GM23338 (cell line): ENCODE measurements around the gene MYNN. TPM values are rescaled to one million over a fixed set of nuclear protein-coding genes. Genes with fewer than 3 reads are reported as not detected.

Experiments
- ATAC-seq: fragments of 200-7000 bp; cut with Tn5 transposase; 3 replicates; pipeline ENCODE4 v1.9.1; 2020
- DNase-seq: peaks from one replicate; pipeline ENCODE4 v3.0.0-alpha.2; 2015; ENCODE audit warnings: low spot score
- H2AFZ ChIP-seq: fragments of 200-600 bp; sonication (generic); 2 replicates; pipeline ENCODE4 v1.8.0; 2016; ENCODE audit warnings: antibody characterized with exemption, mild to moderate bottlenecking, moderate library complexity
- H3F3A ChIP-seq: fragments of 200-600 bp; sonication (generic); replicated peaks from 2 replicates; pipeline ENCODE4 v1.8.0; 2017; ENCODE audit warnings: antibody characterized with exemption, mixed run types, low read depth
- H3K27ac ChIP-seq: fragments of 200-600 bp; sonication (generic); 2 replicates; pipeline ENCODE4 v1.6.1; 2016; ENCODE audit warnings: low read depth
- H3K27me3 ChIP-seq: fragments of 200-600 bp; sonication (generic); 2 replicates; pipeline ENCODE4 v1.8.0; 2016; ENCODE audit warnings: mild to moderate bottlenecking, mixed run types, moderate library complexity; ENCODE audit not compliant: insufficient read depth
- H3K36me3 ChIP-seq: fragments of 200-600 bp; sonication (generic); 2 replicates; pipeline ENCODE4 v1.8.0; 2016; ENCODE audit warnings: mild to moderate bottlenecking; ENCODE audit not compliant: insufficient read depth
- H3K4me1 ChIP-seq: fragments of 200-600 bp; sonication (generic); 2 replicates; pipeline ENCODE4 v1.8.0; 2016; ENCODE audit warnings: mild to moderate bottlenecking, moderate library complexity; ENCODE audit not compliant: insufficient read depth
- H3K4me2 ChIP-seq: fragments of 200-600 bp; sonication (generic); 2 replicates; pipeline ENCODE4 v1.7.1; 2017; ENCODE audit warnings: mixed run types
- H3K4me3 ChIP-seq: fragments of 200-600 bp; sonication (generic); 2 replicates; pipeline ENCODE4 v1.6.1; 2016; ENCODE audit warnings: mixed run types
- H3K79me2 ChIP-seq: fragments of 200-600 bp; sonication (generic); replicated peaks from 2 replicates; pipeline ENCODE4 v1.8.0; 2017; ENCODE audit warnings: mild to moderate bottlenecking; ENCODE audit not compliant: insufficient read depth
- H3K9me2 ChIP-seq: fragments of 200-600 bp; sonication (generic); 2 replicates; pipeline ENCODE4 v1.8.0; 2017; ENCODE audit not compliant: insufficient read depth
- H4K20me1 ChIP-seq: fragments of 200-600 bp; sonication (generic); replicated peaks from 2 replicates; pipeline ENCODE4 v1.8.0; 2017; ENCODE audit warnings: mild to moderate bottlenecking; ENCODE audit not compliant: insufficient read depth
- H3K27ac Mint-ChIP-seq: 2 replicates; pipeline ENCODE4 v1.8.0; 2020; ENCODE audit warnings: inconsistent platforms, mild to moderate bottlenecking, moderate library complexity, mixed read lengths
- H3K27me3 Mint-ChIP-seq: 3 replicates; pipeline ENCODE4 v1.8.0; 2022; ENCODE audit warnings: low read depth, mild to moderate bottlenecking, moderate library complexity, mixed read lengths, inconsistent platforms; ENCODE audit not compliant: insufficient read depth, poor library complexity
- H3K36me3 Mint-ChIP-seq: 3 replicates; pipeline ENCODE4 v1.8.0; 2021; ENCODE audit warnings: low read depth, mild to moderate bottlenecking, inconsistent platforms, moderate library complexity, mixed read lengths
- H3K4me1 Mint-ChIP-seq: 3 replicates; pipeline ENCODE4 v1.8.0; 2020; ENCODE audit warnings: mild to moderate bottlenecking, inconsistent platforms, mixed read lengths
- H3K4me3 Mint-ChIP-seq: 3 replicates; pipeline ENCODE4 v1.8.0; 2021; ENCODE audit warnings: moderate library complexity, mild to moderate bottlenecking, inconsistent platforms, mixed read lengths
- H3K9me3 Mint-ChIP-seq: 3 replicates; pipeline ENCODE4 v1.8.0; 2020; ENCODE audit warnings: moderate library complexity, mild to moderate bottlenecking, inconsistent platforms, mixed read lengths
- CREB1 ChIP-seq: fragments of 250-450 bp; sonication (Bioruptor Pico); IDR thresholded peaks from 2 replicates; pipeline ENCODE4 v1.5.0; 2020; ENCODE audit warnings: low read depth, mild to moderate bottlenecking, moderate library complexity
- CTCF ChIP-seq, 2 experiments: fragments of 200-600 bp in 1 of 2; sonication (generic) in 1 of 2; conservative IDR thresholded peaks; 2 replicates each; pipeline versions ENCODE4 v1.5.1 to v1.6.1; 2016 to 2017; ENCODE audit warnings: antibody characterized with exemption in 2 of 2, low read depth in 2 of 2, mild to moderate bottlenecking in 2 of 2, moderate library complexity in 1 of 2
- ETS1 ChIP-seq: IDR thresholded peaks from 2 replicates; pipeline ENCODE4 v1.6.1; 2016; ENCODE audit warnings: antibody characterized with exemption
- JUNB ChIP-seq: IDR thresholded peaks from one replicate; pipeline ENCODE4 v1.6.1; 2016; ENCODE audit warnings: antibody characterized with exemption; ENCODE audit not compliant: unreplicated experiment
- NANOG ChIP-seq: IDR thresholded peaks from 2 replicates; pipeline ENCODE4 v1.6.1; 2016; ENCODE audit warnings: antibody characterized with exemption, borderline replicate concordance
- POLR2AphosphoS5 ChIP-seq: IDR thresholded peaks from 2 replicates; pipeline ENCODE4 v1.6.1; 2016; ENCODE audit warnings: antibody characterized with exemption, low read depth
- STAT1 ChIP-seq: IDR thresholded peaks from one replicate; pipeline ENCODE4 v1.6.1; 2016; ENCODE audit warnings: antibody characterized with exemption; ENCODE audit not compliant: unreplicated experiment
- ZNF114 ChIP-seq: fragments of 250-450 bp; sonication (Bioruptor Pico); IDR thresholded peaks from 2 replicates; pipeline ENCODE4 v1.5.0; 2020; ENCODE audit warnings: mild to moderate bottlenecking, moderate library complexity
- ZNF331 ChIP-seq: fragments of 250-450 bp; sonication (Bioruptor Pico); IDR thresholded peaks from 2 replicates; pipeline ENCODE4 v1.5.0; 2020; ENCODE audit warnings: low read depth, mild to moderate bottlenecking, moderate library complexity
- polyA plus RNA-seq: library from polyadenylated mRNA; unstranded; fragments of >200 nt; fragmentation: Nextera tagmentation; extraction: Ambion mirVana; gene quantifications from 2 replicates; pipeline ENCODE4 v1.2.1, GENCODE V29; 2016
- total RNA-seq: library from RNA; depleted of rRNA; stranded (reverse); fragments of >200 nt; shearing (Covaris generic); gene quantifications from 2 replicates; pipeline ENCODE4 v1.2.3, GENCODE V29; 2014
- TF ChIP-seq, protein P1 (sequence below): IDR thresholded peaks from one replicate; pipeline ENCODE4 v1.6.1; 2018; ENCODE audit warnings: antibody characterized with exemption; ENCODE audit not compliant: unreplicated experiment

MYNN gene
- total and polyA plus RNA-seq, 2 experiments from 2014 or later: 14.2 to 19.4 TPM

DNA sequence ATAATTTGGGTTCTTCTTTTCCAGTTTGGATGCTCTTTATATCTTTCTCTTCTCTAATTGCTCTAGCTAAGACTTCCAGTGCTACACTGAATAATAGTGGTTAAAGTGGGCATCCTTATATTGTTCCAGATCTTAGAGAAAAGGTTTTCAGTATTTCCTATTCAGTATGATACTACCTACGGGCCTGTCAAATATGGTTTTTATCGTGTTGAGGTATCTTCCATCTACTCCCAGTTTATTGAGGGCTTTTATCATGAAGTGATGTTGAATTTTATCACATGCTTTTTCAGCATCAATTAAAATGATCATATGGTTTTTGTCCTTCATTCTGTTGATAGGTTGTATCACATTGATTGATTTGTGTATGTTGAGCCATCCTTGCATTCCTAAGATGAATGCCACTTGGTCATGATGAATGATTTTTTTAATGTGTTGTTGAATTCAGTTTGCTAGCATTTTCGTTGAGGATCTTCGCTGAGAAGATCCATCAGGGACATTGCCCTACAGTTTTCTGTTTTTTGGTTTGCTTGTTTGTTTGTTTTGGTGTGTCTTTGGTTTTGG lies 42.5 kb downstream of the MYNN start:
- Mint-ChIP-seq H3K36me3 (no peaks in the 10 kb centered on the region), H3K4me1 (peaks cover 22% of the 10 kb centered on the region), H3K27ac (no peak overlapping the region), H3K27me3 (peaks cover 18% of the 10 kb centered on the region), H3K9me3 (peaks cover 13% of the 10 kb centered on the region; the same call in 2 of the 3 replicates), H3K4me3 (no peak overlapping the region)
- Histone ChIP-seq H3K4me2 (no peak overlapping the region), H3K27ac (no peak overlapping the region), H3K79me2 (no peaks in the 10 kb centered on the region), H3K36me3 (no peaks in the 10 kb centered on the region), H3F3A (no peaks in the 10 kb centered on the region), H3K4me1 (peaks cover 16% of the 10 kb centered on the region), H3K9me2 (no peaks in the 10 kb centered on the region), H4K20me1 (no peaks in the 10 kb centered on the region), H3K4me3 (no peak overlapping the region), H3K27me3 (peaks cover 12% of the 10 kb centered on the region; the same call in 1 of the 2 replicates), H2AFZ (no peak overlapping the region)
- DNase-seq (no peak), ATAC-seq (no peak)
- TF ChIP-seq JUNB (no peak), CTCF (conservative IDR thresholded peaks at IDR 0.05; ENCODE audit: low read depth in 2 of 2) (no peak), ZNF331 (CRISPR knock-in tag) (no peak), STAT1 (no peak), CREB1 (CRISPR knock-in tag) (no peak), NANOG (no peak), ETS1 (no peak), ZNF114 (CRISPR knock-in tag) (no peak)
- TF ChIP-seq, protein P1, sequence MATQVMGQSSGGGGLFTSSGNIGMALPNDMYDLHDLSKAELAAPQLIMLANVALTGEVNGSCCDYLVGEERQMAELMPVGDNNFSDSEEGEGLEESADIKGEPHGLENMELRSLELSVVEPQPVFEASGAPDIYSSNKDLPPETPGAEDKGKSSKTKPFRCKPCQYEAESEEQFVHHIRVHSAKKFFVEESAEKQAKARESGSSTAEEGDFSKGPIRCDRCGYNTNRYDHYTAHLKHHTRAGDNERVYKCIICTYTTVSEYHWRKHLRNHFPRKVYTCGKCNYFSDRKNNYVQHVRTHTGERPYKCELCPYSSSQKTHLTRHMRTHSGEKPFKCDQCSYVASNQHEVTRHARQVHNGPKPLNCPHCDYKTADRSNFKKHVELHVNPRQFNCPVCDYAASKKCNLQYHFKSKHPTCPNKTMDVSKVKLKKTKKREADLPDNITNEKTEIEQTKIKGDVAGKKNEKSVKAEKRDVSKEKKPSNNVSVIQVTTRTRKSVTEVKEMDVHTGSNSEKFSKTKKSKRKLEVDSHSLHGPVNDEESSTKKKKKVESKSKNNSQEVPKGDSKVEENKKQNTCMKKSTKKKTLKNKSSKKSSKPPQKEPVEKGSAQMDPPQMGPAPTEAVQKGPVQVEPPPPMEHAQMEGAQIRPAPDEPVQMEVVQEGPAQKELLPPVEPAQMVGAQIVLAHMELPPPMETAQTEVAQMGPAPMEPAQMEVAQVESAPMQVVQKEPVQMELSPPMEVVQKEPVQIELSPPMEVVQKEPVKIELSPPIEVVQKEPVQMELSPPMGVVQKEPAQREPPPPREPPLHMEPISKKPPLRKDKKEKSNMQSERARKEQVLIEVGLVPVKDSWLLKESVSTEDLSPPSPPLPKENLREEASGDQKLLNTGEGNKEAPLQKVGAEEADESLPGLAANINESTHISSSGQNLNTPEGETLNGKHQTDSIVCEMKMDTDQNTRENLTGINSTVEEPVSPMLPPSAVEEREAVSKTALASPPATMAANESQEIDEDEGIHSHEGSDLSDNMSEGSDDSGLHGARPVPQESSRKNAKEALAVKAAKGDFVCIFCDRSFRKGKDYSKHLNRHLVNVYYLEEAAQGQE: no peak

DNA sequence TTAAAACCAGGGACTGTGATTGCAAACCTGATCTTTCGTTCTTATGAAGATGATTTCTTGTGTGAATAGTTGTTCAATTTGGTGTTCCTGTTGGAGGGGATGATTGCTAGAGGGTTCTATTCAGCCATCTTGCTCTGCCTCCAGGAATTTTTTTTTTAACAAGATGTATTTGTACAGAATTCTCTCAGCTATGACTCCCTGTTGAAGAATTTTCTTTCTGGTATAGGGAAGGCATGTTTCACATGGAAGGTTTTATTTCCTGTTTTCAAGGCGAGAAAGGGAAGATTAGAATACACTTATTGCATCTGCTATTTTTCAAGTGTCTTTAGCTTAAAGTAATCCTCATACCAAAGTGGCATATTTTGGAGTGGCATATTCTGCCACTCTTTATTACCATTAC lies 45.1 kb downstream of the MYNN start:
- no peaks in the 10 kb centered on the region for H3K36me3 Mint-ChIP-seq
- no peaks in the 10 kb centered on the region for H3K79me2 ChIP-seq
- H4K20me1 ChIP-seq: no peaks in the 10 kb centered on the region
- peaks cover 8% of the 10 kb centered on the region for H3K4me1 Mint-ChIP-seq
- H3K4me3 Mint-ChIP-seq: no peak overlapping the region
- no peak overlapping the region for H3K4me2 ChIP-seq
- H3K4me1 ChIP-seq: peaks cover 4% of the 10 kb centered on the region
- H3F3A ChIP-seq: no peaks in the 10 kb centered on the region
- no peaks in the 10 kb centered on the region for H3K36me3 ChIP-seq
- peaks cover 13% of the 10 kb centered on the region; the same call in 2 of the 3 replicates for H3K9me3 Mint-ChIP-seq
- no peak overlapping the region for H3K27ac Mint-ChIP-seq
- H3K4me3 ChIP-seq: no peak overlapping the region
- peak overlapping the region; percentile 90; the same call in 1 of the 2 replicates for H2AFZ ChIP-seq
- peaks cover 6% of the 10 kb centered on the region; the same call in 1 of the 2 replicates for H3K27me3 ChIP-seq
- ATAC-seq (no peak), DNase-seq (no peak)
- no peaks in the 10 kb centered on the region for H3K9me2 ChIP-seq
- H3K27ac ChIP-seq: no peak overlapping the region
- H3K27me3 Mint-ChIP-seq: peaks cover 13% of the 10 kb centered on the region
- TF ChIP-seq STAT1 (no peak), POLR2AphosphoS5 (no peak)
- TF ChIP-seq, protein P1: no peak
